ENCODE measurements around the gene ENTPD1.
"Not testable (repeated sequence)": the region's sequence is repeated elsewhere in the genome, so short reads cannot be mapped to it uniquely, and the experiment has no call there.

The ENTPD1 gene

GRCh38 chr10:95758351-95759025 is 2.5 kb downstream of the ENTPD1 start:
- peak; percentile 29 for DNase-seq (ENCODE audit: low read depth)

GRCh38 chr10:95759233-95759826 is 3.4 kb downstream of the ENTPD1 start:
- DNase-seq (ENCODE audit: low read depth): peak; percentile 57

GRCh38 chr10:95761939-95762492 is 6.1 kb downstream of the ENTPD1 start:
- no peak for DNase-seq (ENCODE audit: low read depth)

- DNase-seq (ENCODE audit: low read depth): peak; percentile 89
Observed at GRCh38 chr10:95767884-95768556, 12.1 kb downstream of the ENTPD1 start.

- DNase-seq (ENCODE audit: low read depth): no peak
Observed at GRCh38 chr10:95770084-95770720, 14.2 kb downstream of the ENTPD1 start.

GRCh38 chr10:95773454-95773853 is 17.5 kb downstream of the ENTPD1 start:
- not testable (repeated sequence) for DNase-seq (ENCODE audit: low read depth)

GRCh38 chr10:95777638-95778037 is 21.7 kb downstream of the ENTPD1 start:
- not testable (repeated sequence) for DNase-seq (ENCODE audit: low read depth)

- no peak for DNase-seq (ENCODE audit: low read depth)
Observed at GRCh38 chr10:95782318-95782717, 26.4 kb downstream of the ENTPD1 start.

GRCh38 chr10:95783741-95784140 is 27.8 kb downstream of the ENTPD1 start:
- DNase-seq (ENCODE audit: low read depth): no peak

GRCh38 chr10:95784279-95784913 is 28.4 kb downstream of the ENTPD1 start:
- DNase-seq (ENCODE audit: low read depth): no peak

GRCh38 chr10:95785317-95785716 is 29.4 kb downstream of the ENTPD1 start:
- DNase-seq (ENCODE audit: low read depth): no peak

- no peak for DNase-seq (ENCODE audit: low read depth)
Observed at GRCh38 chr10:95785942-95786669, 30.1 kb downstream of the ENTPD1 start.

- DNase-seq (ENCODE audit: low read depth): no peak
Observed at GRCh38 chr10:95787447-95787846, 31.5 kb downstream of the ENTPD1 start.

GRCh38 chr10:95788830-95789229 is 32.9 kb downstream of the ENTPD1 start:
- peak; percentile 85 for DNase-seq (ENCODE audit: low read depth)

- no peak for DNase-seq (ENCODE audit: low read depth)
Observed at GRCh38 chr10:95789902-95790301, 33.9 kb downstream of the ENTPD1 start.

- no peak for DNase-seq (ENCODE audit: low read depth)
Observed at GRCh38 chr10:95790982-95791381, 35.0 kb downstream of the ENTPD1 start.

- no peak for DNase-seq (ENCODE audit: low read depth)
Observed at GRCh38 chr10:95791425-95791979, 35.5 kb downstream of the ENTPD1 start.

GRCh38 chr10:95792211-95792780 is 36.3 kb downstream of the ENTPD1 start:
- DNase-seq (ENCODE audit: low read depth): peak; percentile 10

- DNase-seq (ENCODE audit: low read depth): peak; percentile 82
Observed at GRCh38 chr10:95792874-95793285, 36.9 kb downstream of the ENTPD1 start.

GRCh38 chr10:95793401-95794045 is 37.6 kb downstream of the ENTPD1 start:
- DNase-seq (ENCODE audit: low read depth): no peak

Data from fibroblast of gingiva (primary cell).